HG03135 (cell line): ENCODE data around the gene NASP.
"Not testable (repeated sequence)": the region's sequence is repeated elsewhere in the genome, so short reads cannot be mapped to it uniquely, and the experiment has no call there.

Experiments
- ATAC-seq: cut with Tn5 transposase; IDR thresholded peaks from one replicate; pipeline ENCODE4 v1.9.1; 2021; ENCODE audit warnings: mild to moderate bottlenecking, moderate library complexity; ENCODE audit not compliant: unreplicated experiment

The NASP gene

DNA sequence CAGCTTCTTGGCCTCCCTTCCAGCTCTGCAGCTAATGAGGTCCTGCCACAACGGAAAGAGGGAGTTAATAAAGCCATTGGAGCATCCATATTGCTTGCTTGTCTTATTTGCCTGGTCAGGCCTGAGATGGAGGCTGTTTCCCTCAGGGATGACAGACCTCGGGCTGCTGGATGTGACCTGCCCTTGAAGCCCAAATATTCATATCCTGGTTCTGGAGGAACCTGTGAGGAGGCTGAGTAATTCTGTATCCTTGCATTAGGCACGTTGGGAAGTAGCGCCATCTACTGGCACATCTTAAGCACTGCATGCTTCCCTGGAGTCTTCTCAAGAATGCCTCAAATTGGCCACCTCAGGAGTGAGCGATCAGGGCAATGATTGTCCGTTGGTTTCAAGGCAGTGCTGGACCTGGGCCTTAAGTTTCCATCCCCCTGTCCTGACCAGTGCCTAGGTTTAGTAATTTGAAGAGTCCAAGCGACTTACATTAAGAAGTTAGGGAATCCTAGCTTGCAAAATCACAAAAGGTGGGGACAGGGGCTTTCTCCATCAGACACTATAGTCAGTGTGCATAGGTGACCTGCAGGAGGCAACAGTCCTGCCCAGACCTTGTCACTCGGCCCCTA is 13.8 kb upstream of the NASP start:
- no peak for ATAC-seq

DNA sequence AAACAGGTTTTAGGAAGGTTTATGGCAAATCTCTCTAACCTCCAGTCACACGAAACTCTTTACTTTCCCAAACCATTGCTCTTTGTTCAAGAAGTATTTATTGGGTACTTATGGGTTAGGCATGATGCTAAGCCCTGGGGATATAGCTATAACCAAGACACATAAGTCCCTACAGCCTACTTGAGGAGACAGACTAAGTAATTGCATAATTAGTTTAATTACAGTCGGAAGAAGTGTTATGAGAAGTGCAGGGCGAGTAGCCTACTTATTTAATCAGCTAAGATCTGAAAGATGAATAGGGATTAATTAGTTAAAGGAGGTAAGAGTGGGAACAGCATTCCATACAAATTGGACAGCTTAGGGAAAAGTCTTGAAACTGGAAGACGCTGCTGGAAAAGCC is 13.2 kb upstream of the NASP start:
- ATAC-seq = no peak

DNA sequence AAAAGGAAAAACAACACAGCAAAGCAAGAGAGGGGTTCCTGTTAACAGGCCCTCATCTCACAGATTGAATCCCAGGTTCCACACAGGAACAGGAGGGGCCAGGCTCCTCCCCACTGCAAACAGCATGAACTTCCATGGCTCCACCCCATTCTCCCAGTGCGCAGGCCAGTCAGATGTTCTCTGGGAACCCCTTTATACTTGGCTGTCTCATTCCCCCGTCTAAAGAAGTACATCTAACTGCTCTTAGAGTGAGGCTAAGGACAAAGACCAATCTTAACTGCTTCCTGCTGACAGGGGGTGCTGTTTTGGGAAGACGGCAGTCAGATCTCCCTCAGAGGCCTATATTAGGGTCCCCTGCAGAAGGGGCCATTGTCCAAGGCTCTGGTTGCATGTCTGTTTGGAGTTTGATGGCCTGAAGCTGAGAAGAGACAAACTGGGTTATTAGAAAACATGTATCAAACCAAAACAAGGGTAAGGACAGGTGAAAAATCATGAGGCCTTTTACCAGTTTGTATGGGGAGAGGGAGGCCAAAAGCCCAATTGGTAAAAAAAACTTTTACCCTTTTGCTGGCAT is 10.5 kb upstream of the NASP start:
- no peak for ATAC-seq

DNA sequence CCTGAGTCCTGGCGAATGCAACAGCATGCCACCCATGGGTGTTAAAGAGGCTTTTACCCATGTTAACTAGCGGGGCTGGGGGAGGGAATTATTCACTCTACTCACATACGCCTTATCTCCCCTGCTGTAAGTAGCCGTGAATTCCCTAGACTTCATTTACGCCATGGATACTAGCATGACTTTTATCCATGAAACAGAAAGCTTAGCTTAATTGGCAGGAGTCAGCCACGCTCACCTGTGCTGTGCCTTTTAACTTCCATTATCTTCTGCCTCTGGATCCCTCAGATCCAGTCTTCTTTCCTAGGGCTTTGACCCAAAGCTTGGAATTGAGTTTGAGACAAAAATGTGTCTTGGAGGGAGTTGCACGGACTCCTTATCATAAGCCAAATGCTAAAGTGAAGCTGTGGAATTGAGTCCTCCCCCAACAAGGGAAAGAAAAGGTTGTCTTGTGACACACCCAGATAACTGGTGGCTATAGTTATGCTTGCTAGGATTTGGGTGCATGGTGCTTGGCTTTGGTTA is 9.7 kb upstream of the NASP start:
- ATAC-seq = no peak

DNA sequence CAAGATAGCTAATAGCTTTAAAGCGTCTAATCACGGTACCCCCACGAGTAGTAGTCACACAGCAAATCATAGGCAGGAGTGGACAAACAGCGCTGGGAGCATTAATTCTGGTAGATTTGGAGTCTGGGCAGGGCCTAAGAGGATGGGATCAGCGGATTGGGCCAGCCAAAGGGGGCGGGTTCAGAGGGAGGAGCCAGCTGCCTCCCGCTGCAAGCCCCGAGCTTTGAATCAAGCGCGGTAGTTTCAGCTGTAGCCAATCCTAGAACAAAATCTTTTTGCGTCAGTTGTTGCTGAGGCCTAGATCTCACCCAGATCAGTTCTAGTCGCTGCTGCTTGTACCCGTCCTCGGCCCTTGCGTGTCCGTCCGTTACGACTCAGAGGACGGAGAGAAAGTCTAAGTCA is 576 bp upstream of the NASP start:
- ATAC-seq = peak; percentile 79

DNA sequence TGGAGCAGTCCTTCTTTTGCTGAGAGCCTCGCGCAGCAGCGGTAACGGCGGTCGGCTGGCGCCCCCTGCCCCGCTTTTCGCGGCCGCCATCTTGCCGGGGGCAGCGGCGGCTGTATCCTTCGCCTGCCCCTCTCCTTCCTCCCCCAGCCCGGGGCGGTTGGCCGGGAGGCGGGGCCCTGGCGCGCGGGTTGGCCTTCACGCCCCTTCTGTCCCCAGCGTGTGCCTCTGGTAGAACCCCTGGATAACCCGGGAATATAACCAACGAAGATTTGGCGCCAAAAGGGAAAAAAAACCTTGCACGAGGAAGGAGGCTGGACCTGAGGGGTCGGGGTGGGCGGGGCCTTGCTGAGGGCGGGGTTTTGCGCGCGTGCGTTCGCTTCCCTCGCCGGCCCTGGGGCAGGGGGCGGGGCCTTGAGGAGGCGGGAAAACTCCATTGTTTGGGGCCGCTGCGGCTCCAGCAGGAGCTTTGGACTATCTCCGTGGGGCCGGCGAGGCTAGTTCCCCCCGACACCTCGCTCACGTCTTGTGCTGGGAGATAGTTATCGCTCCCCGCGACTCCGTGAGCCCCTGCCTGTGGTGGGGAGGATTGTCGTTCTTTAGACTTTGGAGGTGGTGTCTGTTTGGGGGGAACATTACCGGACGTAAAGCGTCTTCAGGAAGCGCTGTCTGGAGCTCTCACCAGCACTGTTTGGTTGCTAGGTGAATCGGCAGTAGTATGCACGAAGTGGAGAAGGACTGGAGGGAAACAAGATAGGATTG is 689 bp downstream of the NASP start:
- peak; percentile 33 for ATAC-seq

DNA sequence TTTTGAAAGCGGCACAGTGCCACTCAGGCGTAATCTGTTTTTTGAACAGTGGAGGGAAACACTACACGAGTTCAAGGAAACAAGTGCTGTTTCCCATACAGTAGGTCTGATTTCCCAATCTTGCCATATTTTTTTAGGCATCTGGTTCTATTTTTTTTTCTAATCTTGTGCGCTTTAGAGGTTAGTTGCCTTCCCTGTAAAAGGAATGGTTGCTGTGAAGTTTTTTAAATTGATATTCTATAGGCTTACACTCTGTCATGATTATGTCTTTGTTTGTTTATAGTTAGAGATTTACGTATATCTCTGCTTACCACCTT is 1.2 kb downstream of the NASP start:
- ATAC-seq = no peak

DNA sequence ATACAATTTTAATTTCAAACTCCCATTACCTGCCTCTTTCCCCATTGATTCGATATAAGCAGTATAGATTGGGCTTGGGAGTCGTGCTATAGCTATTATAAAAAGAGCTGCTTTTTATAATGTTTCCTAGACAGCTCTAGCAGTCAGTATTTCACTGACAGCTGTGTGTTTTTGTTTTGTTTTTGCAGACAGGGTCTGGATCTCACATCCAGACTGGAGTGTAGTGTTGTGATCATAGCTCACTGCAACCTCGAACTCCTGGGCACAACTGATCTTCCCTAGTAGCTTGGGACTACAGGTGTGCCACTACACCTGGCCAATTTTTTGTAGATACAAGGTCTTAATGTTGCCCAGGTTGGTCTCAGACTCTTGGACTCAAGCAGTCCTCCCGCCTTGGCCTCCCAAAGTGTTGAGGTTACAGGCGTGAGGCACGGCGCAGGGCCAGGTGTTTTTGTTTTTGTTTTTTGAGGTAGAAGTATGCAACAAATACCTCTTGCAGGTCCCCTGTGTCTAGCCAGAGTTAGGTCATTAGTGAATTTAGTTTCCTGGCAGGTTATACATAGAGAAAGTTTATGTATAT is 1.7 kb downstream of the NASP start:
- ATAC-seq = no peak

DNA sequence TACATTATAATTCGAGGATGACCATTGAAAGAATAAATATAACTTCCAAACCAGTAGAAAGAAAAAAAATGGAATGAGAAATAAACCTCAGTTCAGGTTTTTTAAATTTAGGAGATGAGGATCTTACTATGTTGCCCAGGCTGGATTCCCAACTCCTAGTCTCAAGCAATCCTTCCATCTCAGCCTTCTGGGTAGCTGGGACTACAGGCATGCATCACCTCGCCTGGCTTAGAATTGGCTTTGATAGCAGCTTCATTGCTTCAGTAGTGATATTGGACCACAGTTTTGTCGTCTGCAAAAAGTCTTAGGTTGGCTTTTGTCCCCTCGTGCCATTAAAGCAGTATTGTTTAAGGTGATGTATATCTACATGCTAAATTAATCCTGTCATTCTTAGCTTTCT is 2.9 kb downstream of the NASP start:
- no peak for ATAC-seq

DNA sequence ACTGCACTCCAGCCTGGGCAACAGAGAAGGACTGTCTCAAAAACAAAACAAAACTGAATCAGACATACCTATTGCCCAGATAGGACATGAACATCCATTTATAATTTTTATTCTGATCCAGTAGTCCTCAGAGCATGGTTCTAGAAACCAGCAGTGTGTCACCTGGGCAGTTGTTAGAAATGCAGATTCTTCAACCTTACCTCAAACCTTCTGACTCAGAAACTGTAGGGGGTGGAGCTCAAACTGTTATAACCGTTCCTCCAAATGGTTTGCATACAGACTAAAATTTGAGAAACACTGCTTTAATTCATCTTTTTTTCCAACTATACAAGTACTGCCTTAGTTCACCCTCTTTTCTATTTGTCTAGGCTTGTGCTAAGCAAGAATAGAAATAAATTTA is 6.0 kb downstream of the NASP start:
- no peak for ATAC-seq

DNA sequence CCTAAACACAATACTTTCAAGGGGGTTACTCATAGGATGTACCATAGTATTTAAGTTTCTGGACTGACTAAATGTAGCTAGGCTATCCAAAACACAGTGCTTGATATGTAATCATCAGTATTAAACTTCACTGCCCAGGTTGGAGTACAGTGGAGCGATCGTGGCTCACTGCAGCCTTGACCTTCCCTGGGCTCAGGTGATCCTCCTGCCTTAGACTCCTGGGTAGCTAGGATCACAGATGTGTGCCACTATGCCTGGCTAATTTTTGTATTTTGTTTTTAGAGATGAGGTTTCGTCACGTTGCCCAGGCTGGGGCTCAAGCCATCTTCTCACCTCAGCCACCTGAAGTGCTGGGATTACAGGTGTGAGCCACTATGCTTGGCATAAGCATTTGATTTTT is 10.6 kb downstream of the NASP start:
- ATAC-seq = no peak

DNA sequence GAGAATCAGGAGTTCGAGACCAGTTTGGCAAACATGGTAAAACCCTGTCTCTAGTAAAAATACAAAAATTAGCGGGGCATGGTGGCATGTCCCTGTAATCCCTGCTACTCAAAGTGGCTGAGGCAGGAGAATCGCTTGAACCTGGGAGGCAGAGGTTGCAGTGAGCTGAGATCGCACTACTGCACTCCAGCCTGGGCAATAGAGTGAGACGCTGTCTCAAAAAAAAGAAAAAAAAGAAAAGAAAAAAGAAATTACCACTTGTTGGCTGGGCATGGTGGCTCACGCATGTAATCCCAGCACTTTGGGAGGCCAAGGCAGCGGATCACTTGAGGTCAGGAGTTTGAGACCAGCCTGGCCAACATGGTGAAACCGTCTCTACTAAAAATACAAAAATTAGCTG is 12.9 kb downstream of the NASP start:
- not testable (repeated sequence) for ATAC-seq

DNA sequence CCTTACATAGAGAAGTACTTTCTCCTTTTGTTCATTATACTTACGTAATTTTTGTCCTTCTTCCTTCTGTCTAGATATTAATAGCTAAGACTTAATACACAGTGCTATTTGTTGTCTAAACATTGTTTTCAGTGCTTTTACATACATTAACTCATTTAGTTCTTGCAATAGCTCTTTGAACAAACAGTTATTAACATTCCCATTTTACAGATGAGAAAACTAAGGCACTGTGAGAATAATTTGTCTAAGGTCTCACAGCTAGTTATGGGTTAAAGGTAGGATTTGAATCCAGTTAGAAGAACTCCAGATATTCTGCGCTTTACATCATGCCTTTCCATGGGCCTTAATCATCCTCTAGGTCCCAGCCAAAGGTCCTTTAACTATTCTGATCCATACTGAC is 20.4 kb downstream of the NASP start:
- ATAC-seq = no peak

DNA sequence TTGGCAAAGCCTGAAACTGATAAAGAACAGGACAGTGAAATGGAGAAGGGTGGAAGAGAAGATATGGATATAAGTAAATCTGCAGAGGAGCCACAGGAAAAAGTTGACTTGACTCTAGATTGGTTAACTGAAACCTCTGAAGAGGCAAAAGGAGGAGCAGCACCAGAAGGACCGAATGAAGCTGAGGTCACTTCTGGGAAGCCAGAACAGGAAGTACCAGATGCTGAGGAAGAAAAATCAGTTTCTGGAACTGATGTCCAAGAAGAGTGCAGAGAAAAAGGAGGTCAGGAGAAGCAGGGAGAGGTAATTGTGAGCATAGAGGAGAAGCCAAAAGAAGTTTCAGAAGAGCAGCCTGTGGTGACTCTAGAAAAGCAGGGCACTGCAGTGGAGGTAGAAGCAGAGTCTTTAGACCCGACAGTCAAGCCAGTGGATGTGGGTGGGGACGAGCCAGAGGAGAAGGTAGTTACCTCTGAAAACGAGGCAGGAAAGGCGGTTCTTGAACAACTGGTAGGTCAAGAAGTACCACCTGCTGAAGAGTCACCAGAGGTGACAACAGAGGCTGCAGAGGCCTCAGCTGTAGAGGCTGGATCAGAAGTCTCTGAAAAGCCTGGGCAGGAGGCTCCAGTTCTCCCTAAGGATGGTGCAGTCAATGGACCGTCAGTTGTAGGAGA is 23.7 kb downstream of the NASP start:
- no peak for ATAC-seq

DNA sequence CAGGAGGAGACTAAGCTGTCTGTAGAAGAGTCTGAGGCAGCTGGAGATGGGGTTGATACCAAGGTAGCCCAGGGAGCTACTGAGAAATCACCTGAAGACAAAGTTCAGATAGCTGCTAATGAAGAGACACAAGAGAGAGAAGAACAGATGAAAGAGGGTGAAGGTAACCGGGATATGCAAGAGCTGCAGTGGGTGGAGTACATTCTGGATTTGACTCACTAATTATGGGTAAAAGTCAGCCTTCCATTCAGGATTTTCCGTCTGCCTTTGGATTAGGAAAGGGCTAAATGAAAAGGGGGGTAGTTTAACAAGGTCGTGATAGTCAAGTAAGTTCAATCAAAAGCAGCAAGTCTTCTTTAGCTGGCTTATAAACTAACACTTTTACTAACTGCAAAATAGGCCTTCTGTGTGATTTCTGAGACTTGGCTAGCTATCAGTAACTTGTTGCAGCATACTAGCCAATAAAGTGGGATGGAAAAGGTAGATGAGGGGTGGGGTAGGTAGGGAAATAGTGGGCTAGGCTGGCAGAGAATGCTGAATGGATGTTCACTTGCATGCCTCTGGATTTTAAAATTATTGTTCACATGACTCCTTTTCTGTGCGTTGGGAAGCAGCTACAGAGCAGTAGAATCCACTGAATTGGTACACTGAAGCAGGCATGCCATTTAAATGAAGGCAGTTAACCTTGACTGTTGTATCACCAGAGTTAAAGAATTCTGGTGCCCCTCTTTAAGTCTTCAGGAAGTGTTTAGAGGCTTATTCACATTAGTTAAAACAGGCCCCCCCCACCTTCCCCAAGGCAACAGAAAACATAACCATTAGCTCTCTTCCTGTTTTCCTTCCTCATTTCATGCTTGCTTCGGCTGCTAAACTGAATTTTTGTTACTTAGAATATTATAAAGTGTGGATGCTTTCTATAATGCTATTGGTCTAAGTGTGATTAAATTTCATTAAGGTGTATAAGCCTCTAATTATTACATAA is 24.6 kb downstream of the NASP start:
- ATAC-seq = no peak

DNA sequence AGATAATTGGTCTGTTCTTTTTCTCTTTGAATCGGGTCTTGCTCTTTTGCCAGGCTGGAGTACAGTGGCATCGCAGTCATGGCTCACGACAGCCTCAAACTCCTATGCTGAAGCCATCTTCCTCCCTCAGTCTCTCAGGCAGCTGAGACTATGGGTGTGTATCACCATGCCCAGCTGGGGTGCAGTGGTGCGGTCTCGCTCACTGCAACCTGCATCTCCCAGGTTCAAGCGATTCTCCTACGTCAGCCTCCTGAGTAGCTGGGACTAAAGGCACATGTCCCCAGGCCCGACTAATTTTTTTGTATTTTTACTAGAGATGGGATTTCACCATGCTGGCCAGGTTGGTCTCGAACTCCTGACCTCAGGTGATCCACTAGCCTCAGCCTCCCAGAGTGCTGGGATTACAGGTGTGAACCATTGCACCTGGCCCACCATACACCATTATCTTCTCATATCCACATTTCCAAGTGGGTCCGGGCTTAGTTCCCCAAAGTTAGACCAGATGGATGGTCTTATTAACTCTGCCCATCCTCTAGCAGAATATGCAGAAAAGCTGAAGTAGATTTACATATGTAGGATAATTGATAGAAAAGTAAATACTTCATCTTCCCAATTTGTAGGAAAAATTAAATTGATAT is 26.9 kb downstream of the NASP start:
- no peak for ATAC-seq

DNA sequence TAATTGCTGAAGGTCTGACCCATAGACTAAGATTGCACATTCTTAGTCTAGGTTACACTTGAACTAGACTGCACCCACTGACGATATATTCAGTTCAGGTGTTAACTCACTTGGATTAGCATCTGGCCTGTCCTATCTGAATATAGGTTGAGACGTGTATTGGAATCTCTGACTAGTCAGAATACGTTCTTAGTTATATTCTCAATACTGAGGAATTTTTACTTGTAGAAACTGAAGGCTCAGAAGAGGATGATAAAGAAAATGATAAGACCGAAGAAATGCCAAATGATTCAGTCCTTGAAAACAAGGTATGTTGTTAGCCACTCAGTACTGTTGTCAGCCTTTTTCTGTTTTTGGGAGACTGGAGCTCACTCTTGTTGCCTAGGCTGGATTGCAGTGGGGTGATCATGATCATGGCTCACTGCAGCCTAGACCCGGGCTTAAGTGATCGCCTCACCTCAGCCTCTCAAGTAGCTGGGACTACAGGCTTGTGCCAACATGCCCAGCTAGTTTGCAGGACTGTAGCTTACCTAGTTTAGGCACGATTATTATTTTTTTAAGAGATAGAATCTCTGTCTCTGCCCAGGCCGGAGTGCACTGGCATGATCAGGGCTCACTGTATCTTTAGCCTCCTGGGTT is 29.2 kb downstream of the NASP start:
- no peak for ATAC-seq

DNA sequence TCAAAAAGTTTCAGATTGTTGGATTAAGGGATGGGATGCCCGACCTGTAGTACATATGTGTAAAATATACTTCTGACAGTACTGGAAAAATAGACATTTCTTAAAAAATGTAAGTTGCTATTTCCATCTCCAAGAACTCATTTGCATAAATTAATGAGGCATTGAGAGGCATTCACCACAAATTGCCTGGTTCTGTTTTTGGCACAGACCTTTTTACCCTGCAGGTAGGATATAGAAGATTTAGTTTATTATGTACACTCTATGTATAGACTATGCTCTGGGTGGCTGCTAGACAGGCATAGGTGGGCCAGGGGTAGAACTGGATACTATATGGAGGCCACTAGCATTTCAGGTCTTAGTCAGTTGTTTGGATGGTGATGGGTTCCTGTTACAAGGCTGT is 32.0 kb downstream of the NASP start:
- no peak for ATAC-seq

DNA sequence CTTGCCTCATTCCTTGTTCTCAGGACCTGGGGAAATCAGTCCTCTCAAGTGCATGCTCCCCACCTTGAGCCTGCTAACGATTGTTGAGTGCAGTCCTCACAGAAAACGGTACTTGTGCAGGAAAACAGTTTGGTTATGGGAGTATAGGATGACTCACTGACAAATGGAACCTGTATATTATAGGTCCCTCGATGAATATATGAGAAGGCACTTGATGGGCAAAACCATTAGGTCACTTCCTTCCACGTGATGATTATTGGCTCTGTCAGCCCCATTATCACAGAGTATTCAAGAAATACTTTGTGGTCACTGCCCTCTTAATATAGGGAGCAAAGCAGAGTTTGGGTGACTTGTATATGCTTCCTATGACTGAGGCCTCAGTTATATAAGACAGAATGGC is 33.8 kb downstream of the NASP start:
- ATAC-seq = no peak
